ENCODE data around the gene ENTHD1. TPM values are rescaled to one million over a fixed set of nuclear protein-coding genes. Genes with fewer than 3 reads are reported as not detected.

The ENTHD1 gene
- total RNA-seq, 2 donors from 2014 or later: not detected

GRCh38 chr22:39723463-39723862, 170.1 kb downstream of the ENTHD1 start:
- Mint-ChIP-seq H3K9me3 (no peaks in the 10 kb centered on the region), H3K27me3 (ENCODE audit: insufficient read depth) (peaks cover 4% of the 10 kb centered on the region)

GRCh38 chr22:39722501-39722900, 171.1 kb downstream of the ENTHD1 start:
- Mint-ChIP-seq H3K4me1 (peaks cover 11% of the 10 kb centered on the region), H3K4me3 (no peak overlapping the region), H3K9me3 (no peaks in the 10 kb centered on the region), H3K36me3 (ENCODE audit: low read depth) (no peaks in the 10 kb centered on the region), H3K27ac (no peak overlapping the region), H3K27me3 (ENCODE audit: insufficient read depth) (peaks cover 2% of the 10 kb centered on the region)
- H3K9me3 ChIP-seq (ENCODE audit: control insufficient read depth, low read length): no peaks in the 10 kb centered on the region
- DNase-seq: no peak
- 93 to 97% methylated on average over 4 of the region's 4 CpGs for WGBS, 2 experiments (ENCODE audit: insufficient coverage in 1 of 2, insufficient read length in 1 of 2)
- no peak overlapping the region for H3K27ac ChIP-seq (ENCODE audit: low read depth, low read length)
- H3K36me3 ChIP-seq (ENCODE audit: control insufficient read depth, insufficient read depth, low read length): no peaks in the 10 kb centered on the region
- H3K4me3 ChIP-seq (ENCODE audit: low read length): no peak overlapping the region
- no peak for TF ChIP-seq CTCF (conservative IDR thresholded peaks at IDR 0.05)
- no peaks in the 10 kb centered on the region for H3K4me1 ChIP-seq (ENCODE audit: control insufficient read depth, insufficient read depth, low read length)
- H3K27me3 ChIP-seq (ENCODE audit: control insufficient read depth, insufficient read depth, low read length, poor library complexity, severe bottlenecking): peaks cover 12% of the 10 kb centered on the region
- H3K9ac ChIP-seq (ENCODE audit: extremely low read depth, low read length, poor library complexity, severe bottlenecking): no peak overlapping the region

More at GRCh38 chr22:39723463-39723862, 170.1 kb downstream of the ENTHD1 start:
- 92% methylated on average over 5 to 10 of the region's 10 CpGs for WGBS, 2 experiments (ENCODE audit: insufficient coverage in 1 of 2, insufficient read length in 1 of 2)
- Mint-ChIP-seq H3K36me3 (ENCODE audit: low read depth) (no peaks in the 10 kb centered on the region), H3K4me1 (peaks cover 11% of the 10 kb centered on the region), H3K27ac (no peak overlapping the region), H3K4me3 (no peak overlapping the region)
- no peak for TF ChIP-seq CTCF (conservative IDR thresholded peaks at IDR 0.05)
- no peaks in the 10 kb centered on the region for H3K4me1 ChIP-seq (ENCODE audit: control insufficient read depth, insufficient read depth, low read length)
- peaks cover 14% of the 10 kb centered on the region for H3K27me3 ChIP-seq (ENCODE audit: control insufficient read depth, insufficient read depth, low read length, poor library complexity, severe bottlenecking)
- peak; percentile 33 for DNase-seq
- no peaks in the 10 kb centered on the region for H3K9me3 ChIP-seq (ENCODE audit: control insufficient read depth, low read length)
- H3K36me3 ChIP-seq (ENCODE audit: control insufficient read depth, insufficient read depth, low read length): no peaks in the 10 kb centered on the region
- no peak overlapping the region for H3K9ac ChIP-seq (ENCODE audit: extremely low read depth, low read length, poor library complexity, severe bottlenecking)
- no peak overlapping the region for H3K27ac ChIP-seq (ENCODE audit: low read depth, low read length)
- H3K4me3 ChIP-seq (ENCODE audit: low read length): no peak overlapping the region

- Mint-ChIP-seq H3K36me3 (ENCODE audit: low read depth) (no peaks in the 10 kb centered on the region), H3K4me1 (peaks cover 11% of the 10 kb centered on the region)
- TF ChIP-seq CTCF (conservative IDR thresholded peaks at IDR 0.05): no peak
These were observed 171.6 kb downstream of the ENTHD1 start for GRCh38 chr22:39722032-39722325.

More at GRCh38 chr22:39722032-39722325, 171.6 kb downstream of the ENTHD1 start:
- H3K27ac ChIP-seq (ENCODE audit: low read depth, low read length): no peak overlapping the region
- Mint-ChIP-seq H3K27ac (no peak overlapping the region), H3K27me3 (ENCODE audit: insufficient read depth) (no peaks in the 10 kb centered on the region), H3K9me3 (no peaks in the 10 kb centered on the region), H3K4me3 (no peak overlapping the region)
- no peak for DNase-seq
- no peak overlapping the region for H3K9ac ChIP-seq (ENCODE audit: extremely low read depth, low read length, poor library complexity, severe bottlenecking)
- no peaks in the 10 kb centered on the region for H3K9me3 ChIP-seq (ENCODE audit: control insufficient read depth, low read length)
- no peaks in the 10 kb centered on the region for H3K4me1 ChIP-seq (ENCODE audit: control insufficient read depth, insufficient read depth, low read length)
- H3K27me3 ChIP-seq (ENCODE audit: control insufficient read depth, insufficient read depth, low read length, poor library complexity, severe bottlenecking): peaks cover 7% of the 10 kb centered on the region
- WGBS, 2 experiments (ENCODE audit: insufficient coverage in 1 of 2, insufficient read length in 1 of 2): 86 to 100% methylated on average over 3 to 6 of the region's 6 CpGs
- H3K36me3 ChIP-seq (ENCODE audit: control insufficient read depth, insufficient read depth, low read length): no peaks in the 10 kb centered on the region
- no peak overlapping the region for H3K4me3 ChIP-seq (ENCODE audit: low read length)
